Hepatocyte (in vitro differentiated cells): ENCODE data around the gene CCDC32.

Experiments used
- EZH2 ChIP-seq: fragments of 200-600 bp; sonication (generic); IDR thresholded peaks from 2 replicates; pipeline ENCODE4 v1.6.1; 2016; ENCODE audit warnings: antibody characterized with exemption, mild to moderate bottlenecking, borderline replicate concordance
- TF ChIP-seq, protein P1 (sequence below): fragments of 200-600 bp; sonication (generic); IDR thresholded peaks from 2 replicates; pipeline ENCODE4 v1.5.1; 2016; ENCODE audit warnings: antibody characterized with exemption, mild to moderate bottlenecking; ENCODE audit not compliant: poor library complexity

DNA sequence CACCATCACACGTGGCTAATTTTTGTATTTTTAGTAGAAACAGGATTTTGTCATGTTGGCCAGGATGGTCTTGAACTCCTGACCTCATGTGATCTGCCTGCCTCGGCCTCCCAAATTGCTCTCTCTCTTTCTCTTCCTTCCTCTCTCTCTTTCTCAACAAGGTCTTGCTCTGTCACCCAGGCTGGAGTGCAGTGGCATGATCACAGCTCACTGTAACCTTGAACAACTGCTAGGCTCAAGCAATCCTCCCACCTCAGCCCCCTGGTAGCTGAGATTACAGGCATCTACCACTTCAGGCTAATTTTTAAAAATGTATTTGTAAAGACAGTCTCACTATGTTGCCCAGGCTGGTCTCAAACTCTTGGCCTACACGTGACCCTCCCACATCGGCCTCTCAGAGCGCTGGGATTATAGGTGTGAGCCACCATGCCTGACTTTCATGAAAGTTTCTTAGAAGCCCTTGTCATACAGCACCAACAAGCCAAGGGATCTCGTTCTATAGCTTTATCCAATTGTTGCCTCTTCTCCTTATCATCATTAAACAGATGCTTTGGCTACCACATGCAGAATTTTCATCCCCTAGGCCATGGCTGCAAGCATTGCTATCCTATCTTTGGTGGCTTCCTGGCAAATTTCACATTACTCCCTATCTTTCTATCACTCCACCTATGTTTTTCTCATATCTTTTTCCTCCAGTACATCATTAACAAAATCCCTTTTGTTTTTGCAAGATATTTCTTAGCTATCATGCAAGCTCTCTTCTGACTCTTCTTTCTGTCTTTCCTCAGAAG is 5.7 kb downstream of the CCDC32 start:
- TF ChIP-seq, protein P1, sequence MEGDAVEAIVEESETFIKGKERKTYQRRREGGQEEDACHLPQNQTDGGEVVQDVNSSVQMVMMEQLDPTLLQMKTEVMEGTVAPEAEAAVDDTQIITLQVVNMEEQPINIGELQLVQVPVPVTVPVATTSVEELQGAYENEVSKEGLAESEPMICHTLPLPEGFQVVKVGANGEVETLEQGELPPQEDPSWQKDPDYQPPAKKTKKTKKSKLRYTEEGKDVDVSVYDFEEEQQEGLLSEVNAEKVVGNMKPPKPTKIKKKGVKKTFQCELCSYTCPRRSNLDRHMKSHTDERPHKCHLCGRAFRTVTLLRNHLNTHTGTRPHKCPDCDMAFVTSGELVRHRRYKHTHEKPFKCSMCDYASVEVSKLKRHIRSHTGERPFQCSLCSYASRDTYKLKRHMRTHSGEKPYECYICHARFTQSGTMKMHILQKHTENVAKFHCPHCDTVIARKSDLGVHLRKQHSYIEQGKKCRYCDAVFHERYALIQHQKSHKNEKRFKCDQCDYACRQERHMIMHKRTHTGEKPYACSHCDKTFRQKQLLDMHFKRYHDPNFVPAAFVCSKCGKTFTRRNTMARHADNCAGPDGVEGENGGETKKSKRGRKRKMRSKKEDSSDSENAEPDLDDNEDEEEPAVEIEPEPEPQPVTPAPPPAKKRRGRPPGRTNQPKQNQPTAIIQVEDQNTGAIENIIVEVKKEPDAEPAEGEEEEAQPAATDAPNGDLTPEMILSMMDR, result no peak
- TF ChIP-seq EZH2, result no peak
